Neuronal stem cell (in vitro differentiated cells): Measurements from ENCODE around the gene KIF6.

Experiments
- DNase-seq: peaks from one replicate; pipeline ENCODE4 v3.0.0-alpha.2; 2013; ENCODE audit warnings: low spot score
- H2AFZ ChIP-seq: one replicate; pipeline ENCODE4 v1.6.1; 2013; ENCODE audit warnings: mild to moderate bottlenecking, low read length, inconsistent platforms
- H2AK5ac ChIP-seq: 2 replicates; pipeline ENCODE4 v1.6.1; 2013; ENCODE audit warnings: low read depth, mild to moderate bottlenecking, inconsistent platforms, low read length, moderate library complexity, mixed read lengths
- H2BK120ac ChIP-seq: 2 replicates; pipeline ENCODE4 v1.6.1; 2013; ENCODE audit warnings: low read depth, mild to moderate bottlenecking, inconsistent platforms, low read length, moderate library complexity, mixed read lengths
- H2BK12ac ChIP-seq: one replicate; pipeline ENCODE4 v1.6.1; 2013; ENCODE audit warnings: low read length, inconsistent platforms
- H2BK15ac ChIP-seq: 2 replicates; pipeline ENCODE4 v1.6.1; 2013; ENCODE audit warnings: mild to moderate bottlenecking, low read length, inconsistent platforms, mixed read lengths
- H2BK5ac ChIP-seq: one replicate; pipeline ENCODE4 v1.6.1; 2013; ENCODE audit warnings: inconsistent platforms, mild to moderate bottlenecking, low read length, moderate library complexity
- H3K14ac ChIP-seq: one replicate; pipeline ENCODE4 v1.6.1; 2013; ENCODE audit warnings: low read length, inconsistent platforms
- H3K18ac ChIP-seq: 2 replicates; pipeline ENCODE4 v1.6.1; 2013; ENCODE audit warnings: low read length, inconsistent platforms
- H3K23ac ChIP-seq: 2 replicates; pipeline ENCODE4 v1.6.1; 2013; ENCODE audit warnings: low read depth, mild to moderate bottlenecking, mixed read lengths, low read length, inconsistent platforms; ENCODE audit not compliant: poor library complexity
- H3K27ac ChIP-seq: replicated peaks from 3 replicates; pipeline ENCODE4 v1.5.1; 2013; ENCODE audit warnings: low read length, inconsistent platforms
- H3K27me3 ChIP-seq, 3 experiments: 2 replicates each; pipeline ENCODE4 v1.6.1; 2013; ENCODE audit warnings: low read length in 3 of 3, mild to moderate bottlenecking in 2 of 3, inconsistent platforms in 1 of 3, low read depth in 1 of 3, mixed read lengths in 1 of 3, moderate library complexity in 1 of 3; ENCODE audit not compliant: control insufficient read depth in 3 of 3, insufficient read depth in 3 of 3
- H3K36me3 ChIP-seq, 2 donors: replicated peaks in 1 of 2; 2 replicates each; pipeline ENCODE4 v1.6.1; 2013; ENCODE audit warnings: low read length in 2 of 2; ENCODE audit not compliant: control insufficient read depth in 2 of 2, insufficient read depth in 2 of 2
- H3K4ac ChIP-seq: 2 replicates; pipeline ENCODE4 v1.6.1; 2013; ENCODE audit warnings: inconsistent platforms, mild to moderate bottlenecking, low read length, moderate library complexity
- H3K4me1 ChIP-seq, 2 donors: 1 replicate in 1 of 2; 2 replicates in 1 of 2; pipeline ENCODE4 v1.6.1; 2013; ENCODE audit warnings: low read length in 2 of 2, low read depth in 1 of 2; ENCODE audit not compliant: control insufficient read depth in 2 of 2, insufficient read depth in 1 of 2
- H3K4me2 ChIP-seq: one replicate; pipeline ENCODE4 v1.6.1; 2013; ENCODE audit warnings: mild to moderate bottlenecking, low read length, inconsistent platforms; ENCODE audit not compliant: insufficient read depth, poor library complexity, severe bottlenecking
- H3K4me3 ChIP-seq, 2 donors: 2 replicates each; pipeline ENCODE4 v1.5.1; 2013; ENCODE audit warnings: low read length in 2 of 2, mild to moderate bottlenecking in 2 of 2, inconsistent platforms in 1 of 2, moderate library complexity in 1 of 2
- H3K79me1 ChIP-seq: one replicate; pipeline ENCODE4 v1.6.1; 2013; ENCODE audit warnings: low read depth, mild to moderate bottlenecking, inconsistent platforms, low read length, moderate library complexity
- H3K9ac ChIP-seq: one replicate; pipeline ENCODE4 v1.6.1; 2013; ENCODE audit warnings: mild to moderate bottlenecking, low read depth, low read length, inconsistent platforms; ENCODE audit not compliant: poor library complexity
- H3K9me3 ChIP-seq, 2 donors: replicated peaks in 1 of 2; 2 replicates each; pipeline versions ENCODE3 to v1.6.1; 2013; ENCODE audit warnings: low read length in 2 of 2, mild to moderate bottlenecking in 2 of 2, inconsistent platforms in 1 of 2, low read depth in 1 of 2, mixed read lengths in 1 of 2, moderate library complexity in 1 of 2; ENCODE audit not compliant: control insufficient read depth in 2 of 2, insufficient read depth in 1 of 2
- H4K8ac ChIP-seq: one replicate; pipeline ENCODE4 v1.6.1; 2013; ENCODE audit warnings: low read depth, mild to moderate bottlenecking, inconsistent platforms, low read length, moderate library complexity
- H4K91ac ChIP-seq: one replicate; pipeline ENCODE4 v1.6.1; 2013; ENCODE audit warnings: low read length, low read depth, mild to moderate bottlenecking, inconsistent platforms; ENCODE audit not compliant: poor library complexity
- WGBS, 2 donors: extraction: QIAGEN DNeasy Blood & Tissue Kit; methylation state at CpG; one replicate each; pipeline ENCODE4 v1.1.7; 2013; ENCODE audit warnings: missing lambda C conversion rate in 2 of 2, mixed read lengths in 1 of 2; ENCODE audit not compliant: insufficient read length in 2 of 2, insufficient replicate concordance in 1 of 2; ENCODE audit errors: extremely low coverage in 2 of 2; 5-methylcytosine and 5-hydroxymethylcytosine counted together

The KIF6 gene

DNA sequence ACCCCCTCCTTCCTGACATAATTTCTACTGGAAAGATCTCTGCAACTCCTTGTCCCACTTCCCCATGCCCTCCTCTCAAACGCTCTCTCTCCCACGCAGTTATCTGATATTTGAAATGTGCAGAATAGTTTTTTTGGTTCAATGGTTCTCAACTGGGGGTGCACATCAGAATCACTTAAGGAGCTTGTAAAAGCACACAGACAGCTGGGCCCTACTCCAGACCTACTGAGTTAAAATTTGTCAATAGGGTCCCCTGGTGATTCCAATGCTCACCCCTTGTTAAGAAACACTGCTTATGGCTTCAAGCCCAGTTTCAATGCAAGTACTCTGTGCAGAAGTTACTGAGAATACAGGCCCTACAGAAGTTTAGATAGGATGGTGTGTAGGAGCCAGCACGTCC is 357.5 kb downstream of the KIF6 start:
- Histone ChIP-seq H3K27ac (no peak overlapping the region), H3K9ac (no peak overlapping the region), H3K9me3 (no peaks in the 10 kb centered on the region), H2BK15ac (no peak overlapping the region), H3K4me3 (no peak overlapping the region), H4K8ac (no peak overlapping the region), H2BK5ac (no peak overlapping the region), H3K36me3 (no peaks in the 10 kb centered on the region), H3K27me3 (no peaks in the 10 kb centered on the region), H4K91ac (no peak overlapping the region), H3K23ac (no peak overlapping the region), H2BK12ac (no peak overlapping the region), H3K4ac (no peak overlapping the region), H3K4me2 (no peak overlapping the region), H2BK120ac (no peak overlapping the region), H2AFZ (no peak overlapping the region), H3K4me1 (peaks cover 0 to 7% of the 10 kb centered on the region in 2 donors), H3K18ac (peak overlapping the region; percentile 20), H3K79me1 (no peaks in the 10 kb centered on the region), H2AK5ac (no peak overlapping the region), H3K14ac (no peak overlapping the region)
- no CpG with 5 or more reads among the region's 3 CpGs for WGBS, 2 donors
- no peak for DNase-seq

- Histone ChIP-seq H3K9me3 (no peaks in the 10 kb centered on the region), H3K18ac (peak overlapping the region; percentile 20), H2AK5ac (no peak overlapping the region), H3K4me2 (no peak overlapping the region), H3K9ac (no peak overlapping the region), H3K23ac (no peak overlapping the region), H4K8ac (no peak overlapping the region), H3K27ac (no peak overlapping the region), H2BK5ac (no peak overlapping the region), H2BK15ac (no peak overlapping the region), H3K4me3 (no peak overlapping the region), H3K27me3 (no peaks in the 10 kb centered on the region), H2BK12ac (no peak overlapping the region), H3K4ac (no peak overlapping the region), H3K4me1 (peaks cover 0 to 10% of the 10 kb centered on the region in 2 donors), H2BK120ac (no peak overlapping the region), H3K36me3 (no peaks in the 10 kb centered on the region), H2AFZ (no peak overlapping the region), H3K79me1 (no peaks in the 10 kb centered on the region), H4K91ac (no peak overlapping the region), H3K14ac (no peak overlapping the region)
- WGBS, 2 donors: no CpG with 5 or more reads among the region's 9 CpGs
- no peak for DNase-seq
Measured at GRCh38 chr6:39366931-39367618, 358.1 kb downstream of the KIF6 start.

DNA sequence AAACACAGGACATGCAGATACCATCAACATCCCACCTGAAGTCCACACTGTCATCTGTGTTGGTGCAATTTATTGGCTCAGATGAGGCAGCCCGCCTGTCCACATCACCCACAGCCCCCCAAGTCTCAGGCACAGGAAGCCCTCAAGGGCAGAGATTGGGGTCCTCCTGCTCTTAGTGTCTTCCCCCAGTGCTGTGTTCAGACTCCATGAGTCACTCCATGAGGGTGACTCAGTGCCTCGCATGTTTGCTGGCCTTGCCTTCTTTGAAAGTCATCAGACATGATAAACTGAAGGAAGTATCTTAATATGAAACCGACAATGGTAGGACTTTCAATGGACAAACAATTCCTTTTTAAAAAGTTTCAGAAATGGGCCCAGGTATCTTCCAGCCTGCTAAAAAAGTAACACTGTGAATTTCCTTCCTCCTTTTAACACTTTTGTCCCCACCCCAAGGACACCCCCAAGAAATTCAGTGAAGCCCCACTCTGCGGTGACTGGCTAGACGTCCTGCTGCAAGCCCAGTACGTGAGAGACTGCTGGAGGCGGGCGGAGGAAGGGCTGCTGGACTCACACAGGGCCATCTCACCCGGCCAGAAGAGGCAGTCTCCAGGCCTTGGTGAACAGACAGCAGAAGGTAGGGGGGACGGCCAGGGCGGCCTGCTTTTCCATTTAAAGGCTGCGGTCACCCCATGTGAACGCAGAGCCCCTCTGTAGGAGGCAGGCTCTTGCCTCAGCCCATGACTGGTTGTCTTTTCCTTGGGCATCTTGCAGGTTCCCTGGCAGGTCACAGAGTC is 359.7 kb downstream of the KIF6 start:
- H3K9ac ChIP-seq: no peak overlapping the region
- H3K9me3 ChIP-seq: no peaks in the 10 kb centered on the region
- WGBS, 2 donors: no CpG with 5 or more reads among the region's 13 CpGs
- DNase-seq: no peak
- H4K91ac ChIP-seq: no peak overlapping the region
- H2BK15ac ChIP-seq: peak overlapping the region; percentile 51
- H2BK5ac ChIP-seq: no peak overlapping the region
- peaks cover 0 to 12% of the 10 kb centered on the region in 2 donors for H3K4me1 ChIP-seq
- no peak overlapping the region for H3K4me2 ChIP-seq
- no peaks in the 10 kb centered on the region for H3K79me1 ChIP-seq
- H3K18ac ChIP-seq: peak overlapping the region; percentile 40
- no peak overlapping the region for H3K23ac ChIP-seq
- no peak overlapping the region for H2AK5ac ChIP-seq
- H3K4me3 ChIP-seq: no peak overlapping the region
- H2BK12ac ChIP-seq: no peak overlapping the region
- H3K14ac ChIP-seq: no peak overlapping the region
- H3K27ac ChIP-seq: no peak overlapping the region
- H3K27me3 ChIP-seq: no peaks in the 10 kb centered on the region
- H3K4ac ChIP-seq: no peak overlapping the region
- no peak overlapping the region for H2BK120ac ChIP-seq
- H4K8ac ChIP-seq: no peak overlapping the region
- no peak overlapping the region for H2AFZ ChIP-seq
- H3K36me3 ChIP-seq: no peaks in the 10 kb centered on the region

GRCh38 chr6:39363280-39363679 is 361.9 kb downstream of the KIF6 start:
- H3K4me2 ChIP-seq: no peak overlapping the region
- no peak overlapping the region for H4K8ac ChIP-seq
- peak overlapping the region; percentile 70 for H2AK5ac ChIP-seq
- no peaks in the 10 kb centered on the region for H3K27me3 ChIP-seq
- H3K27ac ChIP-seq: no peak overlapping the region
- H3K18ac ChIP-seq: peak overlapping the region; percentile 55
- no peak overlapping the region for H3K4ac ChIP-seq
- H3K9me3 ChIP-seq: no peaks in the 10 kb centered on the region
- H2BK120ac ChIP-seq: no peak overlapping the region
- no peak overlapping the region for H3K14ac ChIP-seq
- no peak overlapping the region for H4K91ac ChIP-seq
- no CpG with 5 or more reads among the region's 8 CpGs for WGBS, 2 donors
- peaks cover 0 to 12% of the 10 kb centered on the region in 2 donors for H3K4me1 ChIP-seq
- H3K79me1 ChIP-seq: no peaks in the 10 kb centered on the region
- H3K36me3 ChIP-seq: no peaks in the 10 kb centered on the region
- H3K23ac ChIP-seq: no peak overlapping the region
- peak overlapping the region; percentile 18 for H2BK15ac ChIP-seq
- H2AFZ ChIP-seq: no peak overlapping the region
- peak overlapping the region in 1 of 2 donors; percentile 13 for H3K4me3 ChIP-seq
- no peak overlapping the region for H2BK12ac ChIP-seq
- no peak for DNase-seq
- no peak overlapping the region for H2BK5ac ChIP-seq
- H3K9ac ChIP-seq: no peak overlapping the region
